ENCODE measurements around the gene COX5B.

The COX5B gene

DNA sequence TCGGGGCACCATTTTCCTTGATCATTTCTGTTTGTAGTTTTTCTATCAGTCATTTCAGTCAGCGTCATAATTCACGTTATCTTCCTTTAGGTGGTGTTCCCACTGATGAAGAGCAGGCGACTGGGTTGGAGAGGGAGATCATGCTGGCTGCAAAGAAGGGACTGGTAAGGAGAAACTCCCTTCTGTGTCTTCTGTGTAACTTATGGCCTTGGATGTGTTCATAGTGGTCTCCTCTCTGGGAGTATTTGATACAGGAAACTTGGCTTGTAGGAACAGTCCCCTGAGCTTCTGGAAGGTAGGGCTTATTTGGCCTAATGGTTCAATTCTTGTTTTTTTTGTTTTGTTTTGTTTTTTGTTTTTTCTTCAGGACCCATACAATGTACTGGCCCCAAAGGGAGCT lies 1.1 kb downstream of the COX5B start:
- Histone ChIP-seq H3K23ac (ENCODE audit: low read depth, low read length, poor library complexity) (no peak overlapping the region), H3K9me3 (replicated peaks in 1 of 2; ENCODE audit: control insufficient read depth in 2 of 2, insufficient read depth in 1 of 2, low read depth in 1 of 2, low read length in 2 of 2) (no peaks in the 10 kb centered on the region), H4K8ac (ENCODE audit: low read depth, low read length) (no peak overlapping the region), H2BK15ac (ENCODE audit: low read length) (no peak overlapping the region), H3K36me3 (replicated peaks in 1 of 2; ENCODE audit: control insufficient read depth in 2 of 2, insufficient read depth in 2 of 2, low read length in 2 of 2) (peaks cover 11 to 43% of the 10 kb centered on the region in 2 donors), H2AK5ac (ENCODE audit: low read depth, low read length) (no peak overlapping the region), H3K4me2 (ENCODE audit: insufficient read depth, low read length, poor library complexity, severe bottlenecking) (no peak overlapping the region), H3K27ac (replicated peaks; ENCODE audit: low read length) (no peak overlapping the region), H2BK120ac (ENCODE audit: low read depth, low read length) (no peak overlapping the region), H2BK12ac (ENCODE audit: low read length) (no peak overlapping the region), H3K79me1 (ENCODE audit: low read depth, low read length) (peaks cover 3% of the 10 kb centered on the region), H3K4me3 (ENCODE audit: low read length in 2 of 2) (peak overlapping the region in 1 of 2 donors; percentile 82), H4K91ac (ENCODE audit: low read depth, low read length, poor library complexity) (no peak overlapping the region), H3K18ac (ENCODE audit: low read length) (no peak overlapping the region), H2BK5ac (ENCODE audit: low read length) (no peak overlapping the region), H2AFZ (ENCODE audit: low read length) (no peak overlapping the region), H3K4me1 (ENCODE audit: control insufficient read depth in 2 of 2, insufficient read depth in 1 of 2, low read depth in 1 of 2, low read length in 2 of 2) (peaks cover 5 to 6% of the 10 kb centered on the region in 2 donors), H3K27me3 (ENCODE audit: control insufficient read depth in 3 of 3, insufficient read depth in 3 of 3, low read depth in 1 of 3, low read length in 3 of 3) (no peaks in the 10 kb centered on the region), H3K9ac (ENCODE audit: low read depth, low read length, poor library complexity) (no peak overlapping the region), H3K4ac (ENCODE audit: low read length) (no peak overlapping the region), H3K14ac (ENCODE audit: low read length) (no peak overlapping the region)
- DNase-seq (ENCODE audit: low spot score), result no peak
- WGBS, 2 donors (ENCODE audit: extremely low coverage in 2 of 2, insufficient read length in 2 of 2, insufficient replicate concordance in 1 of 2), result no CpG with 5 or more reads among the region's 4 CpGs

DNA sequence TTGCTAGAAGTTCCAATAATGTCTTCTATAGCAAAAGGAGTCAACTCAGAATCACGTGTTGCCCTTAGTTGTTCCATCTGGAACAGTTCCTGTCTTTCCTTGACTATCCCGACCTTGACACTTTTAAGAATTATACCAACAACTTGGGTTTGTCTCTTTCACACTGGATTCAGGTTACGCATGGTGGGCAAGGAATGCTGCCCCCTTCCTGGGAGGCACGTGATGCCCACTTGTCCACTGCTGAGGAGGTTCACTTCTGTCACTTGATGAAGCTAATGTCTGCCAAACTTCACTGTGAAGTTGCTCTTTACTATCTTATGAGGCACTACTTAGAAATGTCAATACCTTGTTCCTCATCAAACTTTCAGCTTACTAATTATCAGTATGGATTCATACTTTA lies 5.3 kb downstream of the COX5B start:
- Histone ChIP-seq H3K79me1 (ENCODE audit: low read depth, low read length) (peaks cover 3% of the 10 kb centered on the region), H3K4me3 (ENCODE audit: low read length in 2 of 2) (no peak overlapping the region)
- no CpG with 5 or more reads among the region's 4 CpGs for WGBS, 2 donors (ENCODE audit: extremely low coverage in 2 of 2, insufficient read length in 2 of 2, insufficient replicate concordance in 1 of 2)

DNA sequence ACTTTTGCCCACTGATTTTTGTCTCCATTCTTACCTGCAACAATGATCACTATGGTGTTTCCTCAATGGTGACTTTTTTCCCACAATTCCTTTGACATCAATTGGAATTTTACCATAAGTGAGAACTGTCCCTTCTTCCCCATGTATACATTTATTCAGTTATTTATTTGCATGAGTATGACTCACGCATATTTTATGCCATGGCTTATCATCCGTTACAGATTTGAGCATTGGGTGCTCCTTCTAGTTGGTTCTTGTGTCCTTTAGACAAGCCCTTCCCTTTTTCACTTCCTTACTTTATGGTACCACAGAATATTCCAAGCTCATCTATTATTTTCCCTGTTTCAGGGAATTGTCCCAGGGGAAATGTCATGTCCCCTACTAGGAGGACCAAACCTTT lies 7.6 kb downstream of the COX5B start:
- Histone ChIP-seq H3K79me1 (ENCODE audit: low read depth, low read length) (peaks cover 6% of the 10 kb centered on the region), H3K27me3 (ENCODE audit: control insufficient read depth in 3 of 3, insufficient read depth in 3 of 3, low read depth in 1 of 3, low read length in 3 of 3) (no peaks in the 10 kb centered on the region), H3K18ac (ENCODE audit: low read length) (no peak overlapping the region), H3K4me2 (ENCODE audit: insufficient read depth, low read length, poor library complexity, severe bottlenecking) (no peak overlapping the region), H2AFZ (ENCODE audit: low read length) (no peak overlapping the region), H3K27ac (replicated peaks; ENCODE audit: low read length) (no peak overlapping the region), H3K4ac (ENCODE audit: low read length) (no peak overlapping the region), H3K36me3 (replicated peaks in 1 of 2; ENCODE audit: control insufficient read depth in 2 of 2, insufficient read depth in 2 of 2, low read length in 2 of 2) (peaks cover 39 to 74% of the 10 kb centered on the region in 2 donors), H2BK15ac (ENCODE audit: low read length) (no peak overlapping the region), H2BK12ac (ENCODE audit: low read length) (no peak overlapping the region), H4K91ac (ENCODE audit: low read depth, low read length, poor library complexity) (no peak overlapping the region), H3K9me3 (replicated peaks in 1 of 2; ENCODE audit: control insufficient read depth in 2 of 2, insufficient read depth in 1 of 2, low read depth in 1 of 2, low read length in 2 of 2) (peaks cover 13 to 20% of the 10 kb centered on the region in 2 donors), H2BK120ac (ENCODE audit: low read depth, low read length) (no peak overlapping the region), H4K8ac (ENCODE audit: low read depth, low read length) (no peak overlapping the region), H3K23ac (ENCODE audit: low read depth, low read length, poor library complexity) (no peak overlapping the region), H3K4me1 (ENCODE audit: control insufficient read depth in 2 of 2, insufficient read depth in 1 of 2, low read depth in 1 of 2, low read length in 2 of 2) (no peaks in the 10 kb centered on the region), H3K4me3 (ENCODE audit: low read length in 2 of 2) (no peak overlapping the region), H3K14ac (ENCODE audit: low read length) (no peak overlapping the region), H3K9ac (ENCODE audit: low read depth, low read length, poor library complexity) (no peak overlapping the region), H2BK5ac (ENCODE audit: low read length) (no peak overlapping the region), H2AK5ac (ENCODE audit: low read depth, low read length) (no peak overlapping the region)
- no peak for DNase-seq (ENCODE audit: low spot score)
- WGBS, 2 donors (ENCODE audit: extremely low coverage in 2 of 2, insufficient read length in 2 of 2, insufficient replicate concordance in 1 of 2), result no CpG with 5 or more reads among the region's 2 CpGs

More for the DNA sequence above, 5.3 kb downstream of the COX5B start:
- Histone ChIP-seq H3K9me3 (replicated peaks in 1 of 2; ENCODE audit: control insufficient read depth in 2 of 2, insufficient read depth in 1 of 2, low read depth in 1 of 2, low read length in 2 of 2) (peaks cover 13 to 20% of the 10 kb centered on the region in 2 donors), H3K14ac (ENCODE audit: low read length) (no peak overlapping the region), H3K18ac (ENCODE audit: low read length) (no peak overlapping the region), H3K9ac (ENCODE audit: low read depth, low read length, poor library complexity) (no peak overlapping the region), H2BK120ac (ENCODE audit: low read depth, low read length) (no peak overlapping the region), H2AFZ (ENCODE audit: low read length) (no peak overlapping the region), H2BK5ac (ENCODE audit: low read length) (no peak overlapping the region), H2AK5ac (ENCODE audit: low read depth, low read length) (no peak overlapping the region), H2BK12ac (ENCODE audit: low read length) (no peak overlapping the region), H3K27me3 (ENCODE audit: control insufficient read depth in 3 of 3, insufficient read depth in 3 of 3, low read depth in 1 of 3, low read length in 3 of 3) (no peaks in the 10 kb centered on the region), H2BK15ac (ENCODE audit: low read length) (no peak overlapping the region), H4K91ac (ENCODE audit: low read depth, low read length, poor library complexity) (no peak overlapping the region), H3K4me1 (ENCODE audit: control insufficient read depth in 2 of 2, insufficient read depth in 1 of 2, low read depth in 1 of 2, low read length in 2 of 2) (peaks cover 3% of the 10 kb centered on the region in 2 donors), H3K27ac (replicated peaks; ENCODE audit: low read length) (no peak overlapping the region), H4K8ac (ENCODE audit: low read depth, low read length) (no peak overlapping the region), H3K36me3 (replicated peaks in 1 of 2; ENCODE audit: control insufficient read depth in 2 of 2, insufficient read depth in 2 of 2, low read length in 2 of 2) (peaks cover 27 to 68% of the 10 kb centered on the region in 2 donors), H3K4me2 (ENCODE audit: insufficient read depth, low read length, poor library complexity, severe bottlenecking) (no peak overlapping the region), H3K4ac (ENCODE audit: low read length) (no peak overlapping the region), H3K23ac (ENCODE audit: low read depth, low read length, poor library complexity) (no peak overlapping the region)
- no peak for DNase-seq (ENCODE audit: low spot score)

GRCh38 chr2:97653874-97654273 lies 8.0 kb downstream of the COX5B start:
- Histone ChIP-seq H2BK5ac (ENCODE audit: low read length) (no peak overlapping the region), H3K27me3 (ENCODE audit: control insufficient read depth in 3 of 3, insufficient read depth in 3 of 3, low read depth in 1 of 3, low read length in 3 of 3) (no peaks in the 10 kb centered on the region), H2AFZ (ENCODE audit: low read length) (no peak overlapping the region), H2AK5ac (ENCODE audit: low read depth, low read length) (no peak overlapping the region), H3K9me3 (replicated peaks in 1 of 2; ENCODE audit: control insufficient read depth in 2 of 2, insufficient read depth in 1 of 2, low read depth in 1 of 2, low read length in 2 of 2) (peaks cover 13 to 20% of the 10 kb centered on the region in 2 donors), H3K23ac (ENCODE audit: low read depth, low read length, poor library complexity) (no peak overlapping the region), H2BK15ac (ENCODE audit: low read length) (no peak overlapping the region), H3K9ac (ENCODE audit: low read depth, low read length, poor library complexity) (no peak overlapping the region), H4K91ac (ENCODE audit: low read depth, low read length, poor library complexity) (no peak overlapping the region), H3K36me3 (replicated peaks in 1 of 2; ENCODE audit: control insufficient read depth in 2 of 2, insufficient read depth in 2 of 2, low read length in 2 of 2) (peaks cover 41 to 74% of the 10 kb centered on the region in 2 donors), H3K79me1 (ENCODE audit: low read depth, low read length) (peaks cover 6% of the 10 kb centered on the region), H2BK120ac (ENCODE audit: low read depth, low read length) (no peak overlapping the region), H3K4ac (ENCODE audit: low read length) (no peak overlapping the region), H3K18ac (ENCODE audit: low read length) (no peak overlapping the region), H2BK12ac (ENCODE audit: low read length) (no peak overlapping the region), H3K14ac (ENCODE audit: low read length) (no peak overlapping the region), H3K27ac (replicated peaks; ENCODE audit: low read length) (no peak overlapping the region), H4K8ac (ENCODE audit: low read depth, low read length) (no peak overlapping the region), H3K4me1 (ENCODE audit: control insufficient read depth in 2 of 2, insufficient read depth in 1 of 2, low read depth in 1 of 2, low read length in 2 of 2) (no peaks in the 10 kb centered on the region), H3K4me3 (ENCODE audit: low read length in 2 of 2) (no peak overlapping the region), H3K4me2 (ENCODE audit: insufficient read depth, low read length, poor library complexity, severe bottlenecking) (no peak overlapping the region)
- WGBS, 2 donors (ENCODE audit: extremely low coverage in 2 of 2, insufficient read length in 2 of 2, insufficient replicate concordance in 1 of 2), result no CpG with 5 or more reads among the region's 1 CpG
- no peak for DNase-seq (ENCODE audit: low spot score)
